Measurements from ENCODE around the gene SLC39A11.

SLC39A11 gene

GRCh38 chr17:72608436-72608835, 484.1 kb downstream of the SLC39A11 start:
- no peak for DNase-seq

GRCh38 chr17:72606656-72607055, 485.8 kb downstream of the SLC39A11 start:
- no peak for DNase-seq

GRCh38 chr17:72605543-72605942, 486.9 kb downstream of the SLC39A11 start:
- no peak for DNase-seq

- DNase-seq = no peak
Observed at GRCh38 chr17:72604518-72604917, 488.0 kb downstream of the SLC39A11 start.

- DNase-seq = no peak
Observed at GRCh38 chr17:72603420-72604242, 488.9 kb downstream of the SLC39A11 start.

- no peak for DNase-seq
Observed at GRCh38 chr17:72602517-72603419, 489.7 kb downstream of the SLC39A11 start.

- no peak for DNase-seq
Observed at GRCh38 chr17:72600934-72601333, 491.6 kb downstream of the SLC39A11 start.

GRCh38 chr17:72599891-72600290, 492.6 kb downstream of the SLC39A11 start:
- no peak for DNase-seq

- no peak for DNase-seq
Observed at GRCh38 chr17:72598695-72599094, 493.8 kb downstream of the SLC39A11 start.

- DNase-seq = no peak
Observed at GRCh38 chr17:72597354-72598087, 495.0 kb downstream of the SLC39A11 start.
